Spleen (tissue), 11 donors: ENCODE results near the gene RPAIN. TPM values are rescaled to one million over a fixed set of nuclear protein-coding genes. Genes with fewer than 3 reads are reported as not detected.

Experiments
- DNase-seq: peaks from one replicate; pipeline ENCODE4 v3.0.0-alpha.2; 2020
- H3K27ac ChIP-seq, 8 donors: fragments of 200-600 bp; sonication (generic) in 7 of 8; 1 replicate in 4 of 8; 2 replicates in 4 of 8; pipeline versions ENCODE4 v1.5.0 to v1.8.0; 2016 to 2021; ENCODE audit warnings: inconsistent platforms in 4 of 8, mild to moderate bottlenecking in 4 of 8, moderate library complexity in 1 of 8
- H3K27me3 ChIP-seq, 7 donors: fragments of 200-600 bp; sonication (generic) in 6 of 7; replicated peaks in 1 of 7; 1 replicate in 4 of 7; 2 replicates in 3 of 7; pipeline versions ENCODE4 v1.5.0 to v1.8.0; 2016 to 2021; ENCODE audit warnings: inconsistent platforms in 3 of 7, mild to moderate bottlenecking in 1 of 7
- H3K36me3 ChIP-seq, 6 donors: fragments of 200-600 bp; sonication (generic) in 5 of 6; 1 replicate in 4 of 6; 2 replicates in 2 of 6; pipeline versions ENCODE4 v1.5.0 to v1.8.0; 2016 to 2021; ENCODE audit warnings: inconsistent platforms in 2 of 6
- H3K4me1 ChIP-seq, 6 donors: fragments of 200-600 bp; sonication (generic) in 5 of 6; 1 replicate in 3 of 6; 2 replicates in 3 of 6; pipeline versions ENCODE4 v1.5.0 to v1.8.0; 2016 to 2021; ENCODE audit warnings: inconsistent platforms in 3 of 6
- H3K4me3 ChIP-seq, 8 donors: fragments of 200-600 bp; sonication (generic) in 7 of 8; 1 replicate in 4 of 8; 2 replicates in 4 of 8; pipeline versions ENCODE4 v1.5.0 to v1.8.0; 2016 to 2021; ENCODE audit warnings: inconsistent platforms in 4 of 8, mild to moderate bottlenecking in 4 of 8, moderate library complexity in 2 of 8
- H3K9me3 ChIP-seq, 8 donors: fragments of 200-600 bp; sonication (generic) in 7 of 8; 1 replicate in 4 of 8; 2 replicates in 4 of 8; pipeline versions ENCODE4 v1.5.0 to v1.8.0; 2016 to 2021; ENCODE audit warnings: inconsistent platforms in 4 of 8
- POLR2A ChIP-seq, 3 donors: fragments of 450-650 bp; IDR thresholded peaks; one replicate each; pipeline ENCODE4 v1.5.1; 2017; ENCODE audit warnings: antibody characterized with exemption in 3 of 3, mild to moderate bottlenecking in 1 of 3
- POLR2AphosphoS5 ChIP-seq, 3 donors: sonication (generic); formaldehyde crosslinking; IDR thresholded peaks; one replicate each; pipeline ENCODE4 v1.5.1; 2017; ENCODE audit warnings: antibody characterized with exemption in 3 of 3
- WGBS, 5 donors: extraction: QIAGEN DNeasy Blood & Tissue Kit in 3 of 5; methylation state at CpG; one replicate each; pipeline versions ENCODE4 v1.1.5 to v1.1.7; 2013 to 2018; 5-methylcytosine and 5-hydroxymethylcytosine counted together
- intact Hi-C: fragments of 100-400 bp; cut with DNase I; formaldehyde crosslinking; loops from one replicate; pipeline ENCODE4 v1.15.0; 2023; ENCODE audit warnings: low total_unique reads
- polyA plus RNA-seq, 3 donors: library from polyadenylated mRNA; stranded (reverse); fragments of 200-250 nt; gene quantifications; one replicate each; pipeline ENCODE4 v1.2.1, GENCODE V29; 2013
- total RNA-seq, 7 donors: library from RNA; depleted of rRNA in 3 of 7; stranded (reverse); fragments of >200 nt in 3 of 7; fragmentation: NEBNext Ultra II Directional in 4 of 7; extraction: Animal tissue kit (Norgen Biotek cat#: 25700) in 4 of 7; gene quantifications; one replicate each; pipeline versions ENCODE4 v1.1.0 to v1.2.1, GENCODE V29; 2016 to 2021
- TF ChIP-seq, protein P1 (sequence below), 11 experiments: fragments of 200-600 bp in 7 of 11; fragments of 450-650 bp in 4 of 11; sonication (generic) in 4 of 11; IDR thresholded peaks in 8 of 11; conservative IDR thresholded peaks in 3 of 11; 1 replicate in 7 of 11; 2 replicates in 4 of 11; pipeline versions ENCODE4 v1.4.0 to v1.8.0; 2016 to 2021; ENCODE audit warnings: antibody characterized with exemption in 11 of 11, inconsistent platforms in 4 of 11, mild to moderate bottlenecking in 1 of 11
- donor health status: healthy with polysubstance abuse.
- donor health status: DM: no; HTN: no; CAD: no; lungs with moderate emphysema.
- donor health status: DM: no; HTN: no; CAD: no.
- donor health status: Bipolar disorder and iron deficiency.
- donor health status: healthy.
- donor health status: DM: no; HTN: no; CAD: no.
- donor health status: DM: yes; HTN: yes; CAD: no.

The RPAIN gene
- total and polyA plus RNA-seq, 10 donors, result 30.3 to 52.3 (median 37.2) TPM

GRCh38 chr17:5419356-5419958 lies 525 bp upstream of the RPAIN start, which contains the start of gene NUP88:
Gene NUP88, minus strand, starts transcription at chr17:5419662. Its CDS starts 12 bp downstream, at chr17:5419650.
- peak within 1 kb of the TSS; percentile 88 to 98 (median 95) for H3K27ac ChIP-seq
- WGBS, 5 donors, result 0 to 1% (median 0%) methylated on average over 36 to 49 of the region's 49 CpGs
- intact Hi-C loops, result no loop called here

DNA sequence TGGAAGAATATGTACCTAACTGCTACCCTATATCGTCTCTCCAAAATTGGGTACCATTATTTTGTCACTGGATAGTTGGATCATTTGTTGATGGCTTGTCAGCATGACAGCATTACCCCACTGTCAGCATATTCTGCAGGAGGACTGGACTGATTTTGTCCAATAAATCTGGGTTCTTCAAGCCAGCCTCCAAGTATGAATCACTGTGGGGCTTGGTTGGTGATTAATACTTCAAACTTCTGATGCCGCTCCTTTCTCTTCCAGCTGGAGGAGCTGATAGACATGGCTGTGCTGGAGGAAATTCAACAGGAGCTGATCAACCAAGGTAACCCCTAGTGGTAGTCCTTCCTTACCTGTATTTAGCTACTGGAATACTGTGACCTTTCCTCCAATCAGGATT lies 2.5 kb downstream of the RPAIN start:
- intact Hi-C loops, result no loop called here

More at GRCh38 chr17:5419356-5419958, 525 bp upstream of the RPAIN start, which contains the start of gene NUP88:
- DNase-seq, result peak; percentile 99
- Histone ChIP-seq H3K9me3 (no peaks in the 10 kb centered on the region), H3K27me3 (no peaks in the 10 kb centered on the region), H3K36me3 (peaks cover 0 to 68% (median 47%) of the 10 kb centered on the region in 6 donors), H3K4me1 (peaks cover 32 to 90% (median 45%) of the 10 kb centered on the region in 6 donors), H3K4me3 (peak within 1 kb of the TSS; percentile 79 to 99 (median 94))
- peak; percentile 27 to 58 (median 55) for TF ChIP-seq POLR2A (IDR thresholded peaks at IDR 0.05)
- peak; percentile 96 to 99 (median 96) for TF ChIP-seq POLR2AphosphoS5 (IDR thresholded peaks at IDR 0.05)
- TF ChIP-seq, protein P1, sequence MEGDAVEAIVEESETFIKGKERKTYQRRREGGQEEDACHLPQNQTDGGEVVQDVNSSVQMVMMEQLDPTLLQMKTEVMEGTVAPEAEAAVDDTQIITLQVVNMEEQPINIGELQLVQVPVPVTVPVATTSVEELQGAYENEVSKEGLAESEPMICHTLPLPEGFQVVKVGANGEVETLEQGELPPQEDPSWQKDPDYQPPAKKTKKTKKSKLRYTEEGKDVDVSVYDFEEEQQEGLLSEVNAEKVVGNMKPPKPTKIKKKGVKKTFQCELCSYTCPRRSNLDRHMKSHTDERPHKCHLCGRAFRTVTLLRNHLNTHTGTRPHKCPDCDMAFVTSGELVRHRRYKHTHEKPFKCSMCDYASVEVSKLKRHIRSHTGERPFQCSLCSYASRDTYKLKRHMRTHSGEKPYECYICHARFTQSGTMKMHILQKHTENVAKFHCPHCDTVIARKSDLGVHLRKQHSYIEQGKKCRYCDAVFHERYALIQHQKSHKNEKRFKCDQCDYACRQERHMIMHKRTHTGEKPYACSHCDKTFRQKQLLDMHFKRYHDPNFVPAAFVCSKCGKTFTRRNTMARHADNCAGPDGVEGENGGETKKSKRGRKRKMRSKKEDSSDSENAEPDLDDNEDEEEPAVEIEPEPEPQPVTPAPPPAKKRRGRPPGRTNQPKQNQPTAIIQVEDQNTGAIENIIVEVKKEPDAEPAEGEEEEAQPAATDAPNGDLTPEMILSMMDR (IDR thresholded peaks at IDR 0.05 in 8 of 11, conservative IDR thresholded peaks at IDR 0.05 in 3 of 11), result peak in 1 of 11 experiments; percentile 21

GRCh38 chr17:5424909-5425308 lies 4.9 kb downstream of the RPAIN start:
- Histone ChIP-seq H3K4me3 (no peak overlapping the region), H3K4me1 (peaks cover 9 to 54% (median 15%) of the 10 kb centered on the region in 6 donors), H3K27ac (no peak overlapping the region), H3K36me3 (peaks cover 0 to 88% (median 77%) of the 10 kb centered on the region in 6 donors), H3K9me3 (no peaks in the 10 kb centered on the region), H3K27me3 (no peaks in the 10 kb centered on the region)
- DNase-seq, result no peak
- 87 to 100% (median 97%) methylated on average over 1 of the region's 1 CpG for WGBS, 5 donors
- intact Hi-C loops, result no loop called here
- TF ChIP-seq, protein P1 (IDR thresholded peaks at IDR 0.05 in 8 of 11, conservative IDR thresholded peaks at IDR 0.05 in 3 of 11), result no peak
- no peak for TF ChIP-seq POLR2A (IDR thresholded peaks at IDR 0.05)
- no peak for TF ChIP-seq POLR2AphosphoS5 (IDR thresholded peaks at IDR 0.05)

More for the DNA sequence above, 2.5 kb downstream of the RPAIN start:
- no peak overlapping the region for H3K27ac ChIP-seq
- TF ChIP-seq, protein P1 (IDR thresholded peaks at IDR 0.05 in 8 of 11, conservative IDR thresholded peaks at IDR 0.05 in 3 of 11), result no peak
- TF ChIP-seq POLR2AphosphoS5 (IDR thresholded peaks at IDR 0.05) (no peak), POLR2A (IDR thresholded peaks at IDR 0.05) (no peak)
- H3K36me3 ChIP-seq, result peaks cover 0 to 68% (median 56%) of the 10 kb centered on the region in 6 donors
- H3K9me3 ChIP-seq, result no peaks in the 10 kb centered on the region
- DNase-seq, result no peak
- H3K4me3 ChIP-seq, result no peak overlapping the region
- H3K4me1 ChIP-seq, result peaks cover 20 to 67% (median 28%) of the 10 kb centered on the region in 6 donors
- WGBS, 5 donors, result 95 to 98% (median 96%) methylated on average over 2 of the region's 2 CpGs
- no peaks in the 10 kb centered on the region for H3K27me3 ChIP-seq

DNA sequence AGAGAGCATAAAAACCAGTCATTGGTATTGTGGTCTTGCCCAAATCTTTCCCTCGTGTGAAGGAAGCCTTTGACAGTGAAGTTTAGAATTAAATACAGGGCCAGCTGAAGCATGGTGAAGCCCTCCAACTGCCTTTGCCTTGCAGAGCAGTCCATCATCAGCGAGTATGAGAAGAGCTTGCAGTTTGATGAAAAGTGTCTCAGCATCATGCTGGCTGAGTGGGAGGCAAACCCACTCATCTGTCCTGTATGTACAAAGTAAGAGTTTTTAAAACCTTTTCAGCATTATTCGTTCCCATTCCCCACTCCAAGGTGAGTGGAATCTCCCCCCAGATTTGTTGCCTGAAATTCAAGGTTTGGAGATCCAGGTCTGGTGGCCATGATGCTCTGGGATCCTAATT lies 5.8 kb downstream of the RPAIN start:
- DNase-seq, result no peak
- intact Hi-C loops, result no loop called here
- Histone ChIP-seq H3K9me3 (no peaks in the 10 kb centered on the region), H3K27ac (no peak overlapping the region), H3K27me3 (no peaks in the 10 kb centered on the region), H3K4me3 (no peak overlapping the region), H3K36me3 (peaks cover 0 to 97% (median 84%) of the 10 kb centered on the region in 6 donors), H3K4me1 (peaks cover 7 to 46% (median 11%) of the 10 kb centered on the region in 6 donors)
- WGBS, 5 donors, result 64 to 93% (median 77%) methylated on average over 3 of the region's 3 CpGs
- TF ChIP-seq POLR2AphosphoS5 (IDR thresholded peaks at IDR 0.05), result no peak
- no peak for TF ChIP-seq POLR2A (IDR thresholded peaks at IDR 0.05)
- TF ChIP-seq, protein P1 (IDR thresholded peaks at IDR 0.05 in 8 of 11, conservative IDR thresholded peaks at IDR 0.05 in 3 of 11), result no peak
